K562 (cell line): Measurements from ENCODE around the gene ZFPM1. TPM values are rescaled to one million over a fixed set of nuclear protein-coding genes. Genes with fewer than 3 reads are reported as not detected.
A peak's percentile ranks its signal among the peaks of the same experiment; 100 is the strongest.

ENCODE experiments used
- BMI1 ChIP-seq: fragments of 150-350 bp; IDR thresholded peaks from 2 replicates; pipeline ENCODE4 v1.6.1; 2014; ENCODE audit warnings: low read length
- ERF ChIP-seq: fragments of 450-650 bp; formaldehyde crosslinking; IDR thresholded peaks from 2 replicates; pipeline ENCODE4 v1.4.0; 2020; ENCODE audit warnings: mild to moderate bottlenecking, mixed read lengths
- GTF2A2 ChIP-seq: IDR thresholded peaks from 2 replicates; pipeline ENCODE4 v1.6.1; 2016; ENCODE audit warnings: mild to moderate bottlenecking, missing genetic modification characterization, missing compliant biosample characterization
- JUNB ChIP-seq: fragments of 450-650 bp; formaldehyde crosslinking; conservative IDR thresholded peaks from 2 replicates; pipeline ENCODE4 v1.4.0; 2020; ENCODE audit warnings: mild to moderate bottlenecking
- MCM3 ChIP-seq: fragments of 450-650 bp; IDR thresholded peaks from 2 replicates; pipeline ENCODE4 v1.6.1; 2016
- MGA ChIP-seq: fragments of 450-650 bp; IDR thresholded peaks from 2 replicates; pipeline ENCODE4 v1.6.1; 2016; ENCODE audit warnings: mild to moderate bottlenecking, moderate library complexity
- NFIC ChIP-seq: fragments of 450-650 bp; IDR thresholded peaks from 2 replicates; pipeline ENCODE4 v1.6.1; 2017; ENCODE audit warnings: mild to moderate bottlenecking, inconsistent platforms
- PML ChIP-seq: IDR thresholded peaks from 2 replicates; pipeline ENCODE4 v1.6.1; 2012; ENCODE audit warnings: low read length, inconsistent platforms
- SAFB2 ChIP-seq: fragments of 200-400 bp; formaldehyde crosslinking; IDR thresholded peaks from 2 replicates; pipeline ENCODE4 v1.6.1; 2018; ENCODE audit warnings: borderline replicate concordance, low read length, low read depth, moderate library complexity; ENCODE audit not compliant: severe bottlenecking
- SETDB1 ChIP-seq: IDR thresholded peaks from one replicate; pipeline ENCODE4 v1.6.1; 2012; ENCODE audit warnings: low read length, control low read depth, inconsistent platforms
- SMAD4 ChIP-seq: fragments of 250-450 bp; sonication (Bioruptor Pico); conservative IDR thresholded peaks from 2 replicates; pipeline ENCODE4 v1.8.0; 2021; ENCODE audit warnings: inconsistent platforms, mild to moderate bottlenecking, moderate library complexity
- TCFL5 ChIP-seq: fragments of 250-450 bp; sonication (Bioruptor Pico); conservative IDR thresholded peaks from 2 replicates; pipeline ENCODE4 v1.6.1; 2021; ENCODE audit warnings: mild to moderate bottlenecking, moderate library complexity, matching md5 sums
- ZNF23 ChIP-seq: fragments of 250-450 bp; sonication (Bioruptor Pico); IDR thresholded peaks from 2 replicates; pipeline ENCODE4 v1.4.0; 2020; ENCODE audit warnings: mild to moderate bottlenecking
- ZNF75A ChIP-seq: fragments of 450-650 bp; formaldehyde crosslinking; IDR thresholded peaks from 2 replicates; pipeline ENCODE4 v1.4.0; 2020; ENCODE audit warnings: mild to moderate bottlenecking
- polyA plus RNA-seq, 8 experiments: library from polyadenylated mRNA; depleted of rRNA in 4 of 8; stranded (reverse) in 5 of 8; unstranded in 3 of 8; fragments of >200 nt; fragmentation: Nextera tagmentation in 2 of 8; fragmentation: Illumina TruSeq in 1 of 8; extraction: Ambion mirVana in 2 of 8; extraction: Trizol in 1 of 8; gene quantifications; 2 replicates each; pipeline versions ENCODE4 v1.2.1 to v1.2.3, GENCODE V29; 2011 to 2014; ENCODE audit warnings: inconsistent platforms in 1 of 8, missing spikeins in 1 of 8
- total RNA-seq, 7 experiments: library from RNA; depleted of rRNA in 6 of 7; stranded (reverse); fragments of >200 nt in 6 of 7; fragmentation: Illumina TruSeq in 2 of 7; extraction: Trizol in 2 of 7; gene quantifications; 2 replicates each; pipeline versions ENCODE4 v1.2.1 to v1.2.3, GENCODE V29; 2011 to 2021; ENCODE audit warnings: low replicate concordance in 1 of 7
- TF ChIP-seq, protein P1 (sequence below): fragments of 450-650 bp; IDR thresholded peaks from 2 replicates; pipeline ENCODE4 v1.6.1; 2017; ENCODE audit warnings: mild to moderate bottlenecking, moderate library complexity

The ZFPM1 gene
- total and polyA plus RNA-seq, 9 of the 15 experiments (the other 6 are each of a cell fraction or from before 2014, with no cell fraction given), result 0.03 to 35.9 (median 1.4) TPM

- TF ChIP-seq ERF (CRISPR knock-in tag), result no peak
- TF ChIP-seq ZNF75A, result no peak
- no peak for TF ChIP-seq TCFL5 (CRISPR knock-in tag)
- TF ChIP-seq GTF2A2 (tag), result no peak
- no peak for TF ChIP-seq SETDB1
- no peak for TF ChIP-seq BMI1
- no peak for TF ChIP-seq SAFB2
- no peak for TF ChIP-seq MGA
- TF ChIP-seq ZNF23 (CRISPR knock-in tag), result no peak
- TF ChIP-seq MCM3, result no peak
- peak; percentile 91 for TF ChIP-seq NFIC
- TF ChIP-seq SMAD4 (CRISPR knock-in tag), result peak; percentile 99
- no peak for TF ChIP-seq JUNB (CRISPR knock-in tag)
- TF ChIP-seq, protein P1, sequence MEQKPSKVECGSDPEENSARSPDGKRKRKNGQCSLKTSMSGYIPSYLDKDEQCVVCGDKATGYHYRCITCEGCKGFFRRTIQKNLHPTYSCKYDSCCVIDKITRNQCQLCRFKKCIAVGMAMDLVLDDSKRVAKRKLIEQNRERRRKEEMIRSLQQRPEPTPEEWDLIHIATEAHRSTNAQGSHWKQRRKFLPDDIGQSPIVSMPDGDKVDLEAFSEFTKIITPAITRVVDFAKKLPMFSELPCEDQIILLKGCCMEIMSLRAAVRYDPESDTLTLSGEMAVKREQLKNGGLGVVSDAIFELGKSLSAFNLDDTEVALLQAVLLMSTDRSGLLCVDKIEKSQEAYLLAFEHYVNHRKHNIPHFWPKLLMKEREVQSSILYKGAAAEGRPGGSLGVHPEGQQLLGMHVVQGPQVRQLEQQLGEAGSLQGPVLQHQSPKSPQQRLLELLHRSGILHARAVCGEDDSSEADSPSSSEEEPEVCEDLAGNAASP, result no peak
- peak; percentile 90 for TF ChIP-seq PML
Measured at GRCh38 chr16:88497561-88498462, 44.7 kb downstream of the ZFPM1 start (continued).
